B cell (primary cell): ENCODE data around the gene MARCOL.

Source experiments
- CTCF ChIP-seq: fragments of 200-600 bp; IDR thresholded peaks from one replicate; pipeline ENCODE4 v1.8.0; 2022; ENCODE audit warnings: antibody characterized with exemption, mild to moderate bottlenecking
- EZH2 ChIP-seq: IDR thresholded peaks from 2 replicates; pipeline ENCODE4 v1.6.1; 2012; ENCODE audit warnings: borderline replicate concordance, low read depth, mild to moderate bottlenecking, moderate library complexity, low read length; ENCODE audit not compliant: insufficient read depth, poor library complexity, severe bottlenecking

DNA sequence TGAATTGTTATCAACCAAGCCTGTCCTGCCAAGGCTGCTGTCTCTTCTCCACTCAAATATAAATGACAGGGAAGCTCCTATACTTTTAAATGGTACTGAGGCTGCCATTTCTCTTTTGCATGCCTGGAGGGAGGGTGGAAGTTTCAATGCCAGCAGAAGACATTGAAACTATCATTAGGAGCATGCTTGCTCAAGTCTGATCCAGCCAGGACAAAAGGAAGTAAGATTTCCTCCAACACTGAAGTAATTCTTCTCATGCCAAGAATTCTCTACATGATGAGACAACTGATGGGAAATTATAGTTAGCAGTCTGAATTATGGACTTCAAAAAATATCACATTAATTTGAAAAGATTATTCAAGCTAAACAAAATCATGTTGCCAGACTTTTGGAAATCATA is 30.1 kb upstream of the MARCOL start:
- no peak for TF ChIP-seq CTCF
- no peak for TF ChIP-seq EZH2
